Measurements from ENCODE around the gene ARRB1.
"Not testable (repeated sequence)": the region's sequence is repeated elsewhere in the genome, so short reads cannot be mapped to it uniquely, and the experiment has no call there.

ARRB1 gene

GRCh38 chr11:75342966-75343870 lies 8.2 kb downstream of the ARRB1 start:
- no peak for DNase-seq

GRCh38 chr11:75342231-75342918 lies 9.1 kb downstream of the ARRB1 start:
- no peak for DNase-seq

- no peak for DNase-seq
Measured at GRCh38 chr11:75341612-75342011, 9.8 kb downstream of the ARRB1 start.

- DNase-seq: no peak
Measured at GRCh38 chr11:75339685-75340409, 11.6 kb downstream of the ARRB1 start.

- no peak for DNase-seq
Measured at GRCh38 chr11:75338516-75339208, 12.8 kb downstream of the ARRB1 start.

GRCh38 chr11:75337195-75337654 lies 14.2 kb downstream of the ARRB1 start:
- no peak for DNase-seq

GRCh38 chr11:75334976-75335375 lies 16.5 kb downstream of the ARRB1 start:
- no peak for DNase-seq

- DNase-seq: no peak
Measured at GRCh38 chr11:75334402-75334891, 17.0 kb downstream of the ARRB1 start.

- no peak for DNase-seq
Measured at GRCh38 chr11:75333807-75334140, 17.7 kb downstream of the ARRB1 start.

- DNase-seq: no peak
Measured at GRCh38 chr11:75333022-75333806, 18.2 kb downstream of the ARRB1 start.

GRCh38 chr11:75331761-75332160 lies 19.7 kb downstream of the ARRB1 start:
- not testable (repeated sequence) for DNase-seq

GRCh38 chr11:75331304-75331703 lies 20.2 kb downstream of the ARRB1 start:
- not testable (repeated sequence) for DNase-seq

- DNase-seq: not testable (repeated sequence)
Measured at GRCh38 chr11:75330886-75331285, 20.6 kb downstream of the ARRB1 start.

- DNase-seq: no peak
Measured at GRCh38 chr11:75330291-75330690, 21.2 kb downstream of the ARRB1 start.

- DNase-seq: no peak
Measured at GRCh38 chr11:75328426-75329277, 22.8 kb downstream of the ARRB1 start.

- no peak for DNase-seq
Measured at GRCh38 chr11:75326439-75326810, 25.0 kb downstream of the ARRB1 start.

- no peak for DNase-seq
Measured at GRCh38 chr11:75325713-75326438, 25.6 kb downstream of the ARRB1 start.

GRCh38 chr11:75324740-75325139 lies 26.7 kb downstream of the ARRB1 start:
- DNase-seq: no peak

- DNase-seq: no peak
Measured at GRCh38 chr11:75324189-75324588, 27.3 kb downstream of the ARRB1 start.

GRCh38 chr11:75323609-75324008 lies 27.9 kb downstream of the ARRB1 start:
- no peak for DNase-seq
